Stimulated activated CD8-positive, alpha-beta memory T cell treated with anti-CD3 and anti-CD28 coated beads, Interleukin-4, amount 100 ng/mL, for 48 hours (primary cell): ENCODE results near the gene CHAF1A.

Experiments used
- DNase-seq: peaks from one replicate; pipeline ENCODE4 v3.0.0-alpha.2; 2020

Gene CHAF1A

DNA sequence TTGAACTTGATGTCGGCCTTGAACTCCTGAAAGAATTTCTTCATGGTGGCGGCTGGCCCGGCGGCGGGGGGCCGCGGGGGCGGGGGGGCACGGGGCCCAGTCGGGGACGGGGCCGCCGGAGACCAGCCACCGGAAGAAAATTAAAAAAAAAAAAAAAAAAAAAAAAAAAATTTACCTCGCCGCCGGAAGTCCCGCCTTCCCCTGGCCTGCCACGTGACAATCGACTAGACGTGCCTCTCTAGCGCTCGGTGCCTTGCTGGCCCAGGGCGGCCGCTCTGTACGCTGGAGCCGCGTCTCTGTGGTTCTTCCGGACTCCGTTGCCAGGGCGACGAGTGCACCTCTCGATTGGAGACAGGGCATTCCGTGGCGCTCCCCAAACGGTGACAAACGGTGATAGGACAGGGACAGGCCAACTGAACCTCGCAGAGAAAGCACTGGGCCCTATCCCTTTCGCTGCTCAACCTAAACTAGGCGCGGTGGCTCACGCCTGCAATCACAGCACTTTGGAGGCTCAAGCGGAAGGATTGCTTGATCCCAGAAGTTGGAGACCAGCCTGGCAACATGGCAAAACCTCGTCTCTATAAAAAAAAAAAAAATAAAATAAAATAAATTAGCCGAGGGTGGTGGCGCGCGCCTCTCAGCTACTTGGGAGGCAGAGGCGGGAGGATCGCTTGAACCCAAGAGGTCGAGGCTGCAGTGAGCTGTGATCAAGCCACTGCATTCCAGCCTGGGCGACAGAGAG, 55.4 kb downstream of the CHAF1A start, which contains the start of gene UBXN6:
TSS of gene UBXN6 (minus strand) at position 141 of the 742 bp plus-strand sequence. CDS start at position 44, 97 bp downstream.
- peak; percentile 97 for DNase-seq

DNA sequence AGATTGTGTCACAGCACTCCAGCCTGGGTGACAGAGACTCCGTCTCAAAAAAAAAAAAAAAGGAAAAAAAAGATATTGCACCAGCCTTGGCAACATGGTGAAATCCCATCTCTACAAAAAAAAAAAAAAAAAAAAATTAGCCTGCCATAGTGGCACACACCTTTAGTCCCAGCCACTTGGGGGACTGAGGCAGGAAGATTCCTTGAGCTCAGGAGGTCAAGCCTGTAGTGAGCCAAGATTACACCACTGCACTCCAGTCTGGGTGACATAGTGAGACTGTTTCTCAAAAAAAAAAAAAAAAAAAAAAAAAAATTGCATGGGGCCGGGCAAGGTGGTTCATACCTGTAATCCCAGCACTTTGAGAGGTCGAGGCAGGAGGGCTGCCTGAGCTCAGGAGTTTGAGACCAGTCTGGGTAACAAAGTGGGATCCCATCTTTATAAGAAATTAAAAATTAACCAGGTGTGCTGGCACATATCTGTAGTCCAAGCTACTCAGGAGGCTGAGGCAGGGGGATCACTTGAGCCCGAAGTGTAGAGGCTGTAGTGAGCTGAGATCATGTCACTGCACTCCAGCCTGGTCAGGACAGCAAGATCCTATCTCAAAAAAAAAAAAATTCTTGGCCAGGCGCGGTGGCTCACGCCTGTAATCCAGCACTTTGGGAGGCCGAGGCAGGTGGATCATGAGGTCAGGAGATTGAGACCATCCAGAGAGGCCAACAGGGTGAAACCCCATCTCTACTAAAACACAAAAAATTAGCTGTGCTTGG, 62.6 kb downstream of the CHAF1A start:
- DNase-seq: no peak

DNA sequence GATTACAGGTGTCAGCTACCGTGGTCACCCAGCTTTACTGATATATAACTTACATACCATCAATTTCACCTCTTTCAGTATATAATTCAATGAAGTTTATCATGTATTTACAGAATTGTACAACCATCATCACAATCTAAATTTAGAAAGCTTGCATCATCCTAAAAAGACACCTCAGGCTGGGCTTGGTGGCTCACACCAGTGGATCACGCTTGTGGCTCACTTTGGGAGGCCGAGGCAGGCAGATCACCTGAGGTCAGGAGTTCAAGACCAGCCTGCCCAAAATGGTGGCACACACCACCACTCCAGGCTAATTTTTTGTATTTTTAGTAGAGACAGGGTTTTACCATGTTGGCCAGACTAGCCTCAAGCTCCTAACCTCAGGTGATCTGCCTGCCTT, 65.4 kb downstream of the CHAF1A start:
- no peak for DNase-seq

- peak; percentile 96 for DNase-seq
Observed at GRCh38 chr19:4471403-4472173, 69.1 kb downstream of the CHAF1A start.

- no peak for DNase-seq
Observed at GRCh38 chr19:4472174-4472974, 69.9 kb downstream of the CHAF1A start, which contains the start of gene HDGFL2. Gene HDGFL2, plus strand, starts transcription at chr19:4472297. Its CDS starts 54 bp downstream, at chr19:4472351.

GRCh38 chr19:4473011-4473762, 70.7 kb downstream of the CHAF1A start:
- no peak for DNase-seq

DNA sequence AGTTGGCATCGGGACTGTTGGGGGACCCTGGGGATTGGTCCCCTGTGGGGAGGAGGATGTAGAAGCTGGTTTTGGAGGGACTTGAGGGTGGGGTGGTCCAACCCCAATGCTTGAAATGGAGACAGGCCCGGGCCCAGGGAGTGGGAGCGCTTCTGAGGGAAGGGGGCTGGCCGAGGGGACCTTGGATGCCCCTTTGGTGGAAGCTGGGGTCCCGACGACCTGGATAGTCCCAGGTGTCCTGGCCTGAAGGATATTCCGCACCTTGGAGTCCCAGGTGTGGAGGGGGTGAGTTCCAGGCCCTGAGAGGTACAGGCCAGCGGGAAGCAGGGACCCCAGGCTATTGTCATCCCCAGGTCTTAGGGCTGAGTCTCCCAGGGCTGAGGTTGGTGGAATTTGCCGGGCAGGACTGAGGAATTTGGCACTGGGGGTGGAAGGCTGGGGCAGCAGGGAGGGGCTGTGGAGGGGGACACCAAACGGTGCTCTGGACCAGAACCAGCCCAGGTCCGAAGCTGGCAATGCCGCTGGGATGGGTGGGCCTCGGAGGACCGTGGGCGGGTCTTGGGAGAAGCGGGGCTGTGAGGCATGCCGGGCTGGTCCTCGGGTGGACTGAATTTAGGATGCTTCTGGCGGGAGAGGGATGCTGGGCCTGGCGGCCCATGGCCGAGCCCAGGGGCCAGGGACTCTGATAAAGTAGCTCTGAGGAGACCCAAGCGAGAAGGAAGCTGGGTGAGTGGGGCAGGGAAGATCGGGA, 71.5 kb downstream of the CHAF1A start:
- no peak for DNase-seq

GRCh38 chr19:4474514-4475022, 72.1 kb downstream of the CHAF1A start:
- peak; percentile 52 for DNase-seq

DNA sequence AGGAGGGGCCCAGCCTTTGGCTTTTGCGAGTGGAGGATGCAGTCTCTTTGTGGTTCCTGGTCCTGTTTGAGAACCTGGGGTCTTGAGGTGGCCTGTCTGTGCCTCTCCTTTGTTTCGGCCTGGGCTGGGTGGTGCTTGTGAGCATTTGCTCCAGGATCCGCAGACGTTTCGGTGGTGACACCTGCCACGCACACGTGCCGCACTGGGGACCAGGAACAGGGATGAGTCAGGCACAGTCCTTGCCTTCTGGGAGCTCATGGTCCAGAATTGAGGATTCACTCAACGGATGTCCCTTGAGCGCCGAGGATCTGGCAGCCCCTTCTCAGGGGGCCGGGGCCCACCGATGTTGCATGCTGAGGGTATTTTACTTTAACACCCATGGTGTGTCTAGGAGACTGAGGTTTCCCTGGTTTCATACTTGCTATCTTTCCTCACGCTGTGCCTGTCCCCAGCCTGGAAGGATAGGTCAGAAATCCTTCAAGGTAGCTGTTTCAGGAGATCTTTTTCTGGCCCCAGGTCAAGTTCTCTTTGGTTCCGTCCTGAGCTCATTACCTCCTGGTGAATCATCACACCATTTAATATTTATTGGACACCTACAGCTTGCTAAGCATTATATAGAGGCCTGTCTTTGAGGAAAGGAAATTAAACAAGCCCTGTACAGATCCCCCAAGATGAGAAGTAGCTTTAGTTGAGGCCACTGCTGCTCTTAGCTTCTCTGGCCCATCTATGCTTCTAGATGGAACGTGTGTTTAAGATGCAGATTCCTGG, 74.8 kb downstream of the CHAF1A start:
- no peak for DNase-seq

DNA sequence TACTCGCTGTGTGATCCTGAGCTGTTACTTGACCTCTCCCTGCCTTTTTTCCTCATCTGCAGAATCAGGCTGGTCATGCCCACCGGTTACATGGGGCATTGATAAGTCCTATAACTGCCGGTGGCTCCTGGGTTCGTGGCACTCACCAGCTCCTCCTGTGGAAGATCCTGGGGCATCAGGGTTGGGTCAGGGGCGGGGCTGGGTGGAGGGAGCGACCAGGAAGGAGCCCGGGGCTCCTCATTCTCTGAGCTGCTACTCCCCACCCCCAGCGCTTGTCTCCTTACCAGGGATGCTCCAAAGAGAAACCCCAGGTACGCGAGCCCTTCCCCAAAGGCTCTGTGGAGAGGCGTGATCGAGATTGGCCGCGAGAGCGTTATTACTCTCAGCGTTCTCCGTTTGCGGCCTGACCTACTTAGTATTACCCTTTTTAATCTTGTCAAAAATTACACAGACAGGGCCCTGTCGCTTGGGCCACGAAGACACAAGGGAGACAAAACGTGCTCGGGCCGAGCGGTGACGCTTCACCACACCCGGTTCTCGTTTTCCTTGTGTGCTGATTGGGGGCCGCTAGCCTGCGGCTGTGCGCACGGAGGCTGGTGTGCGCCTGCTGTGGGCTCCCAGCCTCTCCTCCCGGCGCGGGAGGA, 80.4 kb downstream of the CHAF1A start:
- DNase-seq: no peak

DNA sequence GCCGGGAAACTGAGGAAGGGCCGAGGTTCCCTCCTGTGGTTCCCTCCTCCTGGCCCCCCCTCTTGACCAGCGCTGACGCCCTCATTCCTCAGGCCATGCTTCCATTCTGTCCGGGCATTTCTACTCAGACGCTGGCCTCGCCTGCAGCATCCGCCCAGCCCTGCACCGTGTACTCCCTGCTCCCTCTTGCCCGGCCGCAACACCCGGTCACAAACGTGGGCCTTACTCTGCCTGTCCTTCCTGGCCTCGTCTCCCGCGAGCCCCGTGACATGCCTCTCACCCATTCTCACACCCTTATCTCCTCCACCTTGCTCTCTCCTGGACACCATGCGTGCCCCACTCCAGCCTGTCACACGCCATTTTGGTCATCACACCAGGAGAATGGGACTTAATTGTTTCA, 80.9 kb downstream of the CHAF1A start:
- no peak for DNase-seq

DNA sequence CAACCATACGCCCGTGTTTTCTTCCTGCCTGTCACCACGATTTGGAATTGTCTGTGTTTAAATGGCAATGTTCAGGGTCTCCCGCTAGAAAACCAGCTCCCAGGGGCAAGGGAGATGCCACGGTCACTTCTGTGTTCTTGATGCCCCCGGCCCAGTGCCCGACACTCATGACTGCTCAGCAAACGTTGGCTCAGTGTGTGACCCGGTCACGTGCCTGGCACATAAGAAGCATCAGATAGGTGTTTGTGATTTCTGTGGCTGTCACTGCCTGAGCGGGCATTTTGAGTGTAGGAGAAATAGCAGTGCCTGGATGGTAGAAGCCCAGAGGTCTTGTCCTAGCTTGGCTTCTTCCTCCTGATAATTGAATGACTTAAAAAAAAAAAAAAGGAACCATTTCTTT, 85.1 kb downstream of the CHAF1A start:
- no peak for DNase-seq

- no peak for DNase-seq
Observed at GRCh38 chr19:4488496-4488895, 86.1 kb downstream of the CHAF1A start.

DNA sequence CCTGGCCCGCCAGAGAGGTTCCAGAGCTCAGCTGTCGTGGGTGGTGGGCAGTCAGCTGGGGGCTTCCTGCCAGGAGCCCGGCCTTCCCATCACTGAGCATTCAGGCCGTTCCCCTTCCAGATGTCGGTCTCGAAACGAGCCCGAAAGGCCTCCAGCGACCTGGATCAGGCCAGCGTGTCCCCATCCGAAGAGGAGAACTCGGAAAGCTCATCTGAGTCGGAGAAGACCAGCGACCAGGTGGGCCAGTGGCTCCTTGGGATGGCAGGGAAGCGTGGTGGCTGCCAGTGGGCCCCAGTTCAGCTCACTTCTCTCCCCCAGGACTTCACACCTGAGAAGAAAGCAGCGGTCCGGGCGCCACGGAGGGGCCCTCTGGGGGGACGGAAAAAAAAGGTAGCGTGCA, 89.0 kb downstream of the CHAF1A start:
- DNase-seq: no peak

DNA sequence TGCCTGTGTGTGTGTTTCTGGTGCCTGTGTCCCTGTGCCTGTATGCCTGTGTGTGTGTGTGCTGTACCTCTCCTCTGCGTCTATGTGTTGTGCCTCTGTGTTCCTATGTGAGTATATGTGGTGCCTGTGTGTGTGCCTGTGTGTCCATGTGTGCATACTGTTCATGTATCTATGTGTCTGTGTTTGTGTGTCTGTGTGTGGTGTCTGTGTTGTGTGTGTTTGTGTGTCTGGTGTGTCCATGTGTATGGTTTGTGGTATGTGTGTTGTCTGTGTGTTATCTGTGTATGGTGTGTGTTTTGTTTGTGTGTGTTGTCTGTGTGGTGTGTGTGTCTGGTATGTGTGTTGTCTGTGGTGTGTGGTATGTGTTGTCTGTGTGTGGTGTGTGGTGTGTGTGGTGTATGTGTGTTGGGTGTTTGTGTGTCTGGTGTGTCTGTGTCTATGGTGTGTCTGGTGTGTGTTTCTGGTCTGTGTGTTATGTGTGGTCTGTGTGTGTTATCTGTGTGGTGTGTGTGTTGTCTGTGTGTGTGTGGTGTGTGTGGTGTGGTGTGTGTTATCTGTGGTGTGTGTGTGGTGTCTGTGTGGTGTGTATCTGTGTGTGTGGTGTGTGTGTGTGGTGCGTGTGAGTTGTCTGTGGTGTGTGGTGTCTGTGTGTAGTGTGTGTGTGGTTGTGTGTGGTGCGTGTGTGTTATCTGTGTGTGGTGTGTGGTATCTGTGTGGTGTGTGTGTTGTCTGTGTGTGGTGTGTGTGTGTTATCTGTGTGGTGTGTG, 90.1 kb downstream of the CHAF1A start:
- DNase-seq: no peak
